OCI-LY3 (cell line): ENCODE results near the gene METAP1.

ENCODE experiments used
- EZH2phosphoT487 ChIP-seq: fragments of 200-600 bp; shearing (Covaris generic); IDR thresholded peaks from 2 replicates; pipeline ENCODE4 v1.6.1; 2018; ENCODE audit warnings: antibody characterized with exemption, mixed run types, low read depth
- TF ChIP-seq, protein P1 (sequence below): fragments of 200-600, 300-600 bp; sonication (generic); IDR thresholded peaks from 2 replicates; pipeline ENCODE4 v1.5.1; 2014; ENCODE audit warnings: antibody characterized with exemption, low read length, low read depth

DNA sequence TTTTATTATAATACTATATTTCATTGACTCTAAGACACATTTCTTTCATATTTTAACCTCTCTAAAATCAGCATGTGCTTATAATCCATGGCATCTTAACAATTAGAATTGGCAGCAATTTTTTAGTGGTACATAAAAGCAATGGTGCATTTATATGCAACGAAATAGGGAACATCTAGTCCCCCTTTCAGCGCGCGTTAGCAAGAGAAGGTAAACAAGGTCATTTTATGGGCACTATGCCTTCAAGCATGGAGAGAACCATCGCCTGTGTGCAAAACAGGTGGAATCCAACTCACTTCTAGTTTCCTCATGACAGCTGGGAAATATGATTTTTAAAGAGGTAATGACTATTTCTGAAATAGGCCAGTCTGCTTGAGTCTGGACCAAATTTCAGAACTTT is 86.7 kb downstream of the METAP1 start:
- TF ChIP-seq, protein P1, sequence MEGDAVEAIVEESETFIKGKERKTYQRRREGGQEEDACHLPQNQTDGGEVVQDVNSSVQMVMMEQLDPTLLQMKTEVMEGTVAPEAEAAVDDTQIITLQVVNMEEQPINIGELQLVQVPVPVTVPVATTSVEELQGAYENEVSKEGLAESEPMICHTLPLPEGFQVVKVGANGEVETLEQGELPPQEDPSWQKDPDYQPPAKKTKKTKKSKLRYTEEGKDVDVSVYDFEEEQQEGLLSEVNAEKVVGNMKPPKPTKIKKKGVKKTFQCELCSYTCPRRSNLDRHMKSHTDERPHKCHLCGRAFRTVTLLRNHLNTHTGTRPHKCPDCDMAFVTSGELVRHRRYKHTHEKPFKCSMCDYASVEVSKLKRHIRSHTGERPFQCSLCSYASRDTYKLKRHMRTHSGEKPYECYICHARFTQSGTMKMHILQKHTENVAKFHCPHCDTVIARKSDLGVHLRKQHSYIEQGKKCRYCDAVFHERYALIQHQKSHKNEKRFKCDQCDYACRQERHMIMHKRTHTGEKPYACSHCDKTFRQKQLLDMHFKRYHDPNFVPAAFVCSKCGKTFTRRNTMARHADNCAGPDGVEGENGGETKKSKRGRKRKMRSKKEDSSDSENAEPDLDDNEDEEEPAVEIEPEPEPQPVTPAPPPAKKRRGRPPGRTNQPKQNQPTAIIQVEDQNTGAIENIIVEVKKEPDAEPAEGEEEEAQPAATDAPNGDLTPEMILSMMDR, result no peak
- TF ChIP-seq EZH2phosphoT487, result no peak
